HG03066 (cell line): ENCODE data around the gene TNKS1BP1.
"Not testable (repeated sequence)": the region's sequence is repeated elsewhere in the genome, so short reads cannot be mapped to it uniquely, and the experiment has no call there.

ENCODE experiments used
- ATAC-seq: cut with Tn5 transposase; IDR thresholded peaks from one replicate; pipeline ENCODE4 v1.9.1; 2021; ENCODE audit warnings: low read depth; ENCODE audit not compliant: unreplicated experiment

Gene TNKS1BP1

GRCh38 chr11:57324886-57325734, at the start of gene TNKS1BP1:
TSS of gene TNKS1BP1 (minus strand) at chr11:57324952. CDS start at chr11:57321885, 3,067 bp downstream.
- peak; percentile 88 for ATAC-seq

- no peak for ATAC-seq
These were observed 48.4 kb upstream of the TNKS1BP1 start for GRCh38 chr11:57373146-57373545.

- ATAC-seq = no peak
These were observed 46.2 kb upstream of the TNKS1BP1 start for GRCh38 chr11:57370941-57371340.

GRCh38 chr11:57370251-57370650, 45.5 kb upstream of the TNKS1BP1 start:
- no peak for ATAC-seq

GRCh38 chr11:57368845-57369232, 44.1 kb upstream of the TNKS1BP1 start:
- ATAC-seq = no peak

GRCh38 chr11:57368106-57368844, 43.5 kb upstream of the TNKS1BP1 start:
- no peak for ATAC-seq

GRCh38 chr11:57364851-57365660, 40.3 kb upstream of the TNKS1BP1 start:
- no peak for ATAC-seq

- ATAC-seq = no peak
These were observed 38.7 kb upstream of the TNKS1BP1 start for GRCh38 chr11:57363131-57364080.

GRCh38 chr11:57361926-57362325, 37.2 kb upstream of the TNKS1BP1 start:
- no peak for ATAC-seq

GRCh38 chr11:57361420-57361819, 36.7 kb upstream of the TNKS1BP1 start:
- ATAC-seq = not testable (repeated sequence)

- ATAC-seq = no peak
These were observed 36.2 kb upstream of the TNKS1BP1 start for GRCh38 chr11:57360991-57361390.

GRCh38 chr11:57359896-57360690, 35.3 kb upstream of the TNKS1BP1 start:
- ATAC-seq = no peak

GRCh38 chr11:57359396-57359795, 34.6 kb upstream of the TNKS1BP1 start:
- ATAC-seq = no peak

- no peak for ATAC-seq
These were observed 34.2 kb upstream of the TNKS1BP1 start for GRCh38 chr11:57358991-57359390.

GRCh38 chr11:57358543-57358961, 33.8 kb upstream of the TNKS1BP1 start:
- ATAC-seq = no peak

- no peak for ATAC-seq
These were observed 33.1 kb upstream of the TNKS1BP1 start for GRCh38 chr11:57357856-57358255.

GRCh38 chr11:57357310-57357709, 32.6 kb upstream of the TNKS1BP1 start:
- no peak for ATAC-seq

GRCh38 chr11:57356268-57356667, 31.5 kb upstream of the TNKS1BP1 start:
- no peak for ATAC-seq

- ATAC-seq = no peak
These were observed 29.9 kb upstream of the TNKS1BP1 start for GRCh38 chr11:57354699-57355098.
